Measurements from ENCODE around the gene VPS13D. TPM values are rescaled to one million over a fixed set of nuclear protein-coding genes. Genes with fewer than 3 reads are reported as not detected.
"Not testable (repeated sequence)": the region's sequence is repeated elsewhere in the genome, so short reads cannot be mapped to it uniquely, and the experiment has no call there.

The VPS13D gene
- total RNA-seq, 4 donors from 2014 or later = 42.5 to 103 (median 59.8) TPM

DNA sequence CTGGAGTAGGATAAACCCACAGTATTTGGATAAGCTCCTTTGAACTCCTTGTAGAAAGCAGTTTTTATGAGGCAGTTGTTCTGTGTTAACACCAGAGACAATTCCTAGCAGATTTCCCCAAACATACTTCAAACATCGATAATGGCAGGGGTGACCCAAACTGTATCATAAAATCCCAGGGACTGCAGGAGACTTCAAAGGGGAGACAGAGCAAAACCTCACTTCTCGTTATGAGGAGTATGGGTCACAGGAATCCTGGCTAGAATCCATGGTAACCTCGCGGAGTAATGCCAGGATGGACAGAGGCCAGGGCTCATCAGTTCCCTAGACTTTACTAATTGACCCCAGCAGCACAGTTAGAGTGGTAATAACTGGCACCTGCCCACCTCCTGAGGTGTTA, 240.2 kb downstream of the VPS13D start:
- no peak for TF ChIP-seq POLR2A (IDR thresholded peaks at IDR 0.05)
- TF ChIP-seq, protein P1, sequence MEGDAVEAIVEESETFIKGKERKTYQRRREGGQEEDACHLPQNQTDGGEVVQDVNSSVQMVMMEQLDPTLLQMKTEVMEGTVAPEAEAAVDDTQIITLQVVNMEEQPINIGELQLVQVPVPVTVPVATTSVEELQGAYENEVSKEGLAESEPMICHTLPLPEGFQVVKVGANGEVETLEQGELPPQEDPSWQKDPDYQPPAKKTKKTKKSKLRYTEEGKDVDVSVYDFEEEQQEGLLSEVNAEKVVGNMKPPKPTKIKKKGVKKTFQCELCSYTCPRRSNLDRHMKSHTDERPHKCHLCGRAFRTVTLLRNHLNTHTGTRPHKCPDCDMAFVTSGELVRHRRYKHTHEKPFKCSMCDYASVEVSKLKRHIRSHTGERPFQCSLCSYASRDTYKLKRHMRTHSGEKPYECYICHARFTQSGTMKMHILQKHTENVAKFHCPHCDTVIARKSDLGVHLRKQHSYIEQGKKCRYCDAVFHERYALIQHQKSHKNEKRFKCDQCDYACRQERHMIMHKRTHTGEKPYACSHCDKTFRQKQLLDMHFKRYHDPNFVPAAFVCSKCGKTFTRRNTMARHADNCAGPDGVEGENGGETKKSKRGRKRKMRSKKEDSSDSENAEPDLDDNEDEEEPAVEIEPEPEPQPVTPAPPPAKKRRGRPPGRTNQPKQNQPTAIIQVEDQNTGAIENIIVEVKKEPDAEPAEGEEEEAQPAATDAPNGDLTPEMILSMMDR (IDR thresholded peaks at IDR 0.05) = no peak
- H3K27me3 ChIP-seq = no peaks in the 10 kb centered on the region
- intact Hi-C loops (cut with DNase I) = no loop called here
- peaks cover 0 to 42% (median 0%) of the 10 kb centered on the region in 3 donors for H3K36me3 ChIP-seq
- H3K9me3 ChIP-seq = no peaks in the 10 kb centered on the region
- H3K4me3 ChIP-seq = no peak overlapping the region
- H3K27ac ChIP-seq = peak overlapping the region in 3 of 4 donors; percentile 10 to 24 (median 13)
- DNase-seq = no peak
- H3K4me1 ChIP-seq = peaks cover 21 to 64% (median 27%) of the 10 kb centered on the region in 3 donors
- WGBS, 2 donors = 73 to 87% methylated on average over 4 of the region's 4 CpGs

GRCh38 chr1:12470916-12471315, 241.1 kb downstream of the VPS13D start:
- H3K36me3 ChIP-seq = peaks cover 0 to 33% (median 0%) of the 10 kb centered on the region in 3 donors
- H3K27ac ChIP-seq; H3K9me3 ChIP-seq; intact Hi-C loops (cut with DNase I); H3K27me3 ChIP-seq; DNase-seq; H3K4me3 ChIP-seq: not testable (repeated sequence)
- peaks cover 28 to 65% (median 36%) of the 10 kb centered on the region in 3 donors for H3K4me1 ChIP-seq
- 91 to 96% methylated on average over 2 to 3 of the region's 3 CpGs for WGBS, 2 donors

DNA sequence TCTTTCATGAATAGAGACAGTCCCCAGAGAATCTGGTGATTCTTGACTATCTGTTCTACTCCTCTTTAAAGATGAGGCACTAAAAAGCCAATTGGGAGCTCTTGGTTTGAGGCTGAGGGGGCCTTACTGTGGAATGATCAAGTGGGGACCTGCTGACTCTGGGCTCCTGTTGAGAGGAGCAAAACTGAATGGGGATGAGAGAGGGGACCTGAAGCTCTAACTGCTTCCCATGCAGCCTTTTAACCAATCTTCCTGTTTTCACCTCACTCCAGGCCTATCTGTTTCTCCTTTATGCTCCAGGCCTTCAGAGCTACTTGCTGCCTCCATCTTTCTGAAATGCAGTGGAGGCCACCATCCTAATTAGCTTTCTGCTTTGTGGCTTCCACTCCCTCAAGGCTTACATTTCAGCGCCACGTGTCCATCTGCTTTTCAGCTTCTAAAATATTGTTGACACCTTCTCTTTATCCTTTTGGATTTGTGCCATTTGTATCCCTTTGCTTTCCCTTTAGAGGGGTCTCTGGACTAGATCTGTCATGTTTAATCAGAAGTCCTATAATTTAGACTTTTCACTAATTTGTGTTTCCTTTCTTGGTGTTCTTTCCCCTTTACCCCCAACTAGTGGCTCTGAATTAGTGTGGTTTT, 242.4 kb downstream of the VPS13D start:
- intact Hi-C loops (cut with DNase I) = no loop called here
- TF ChIP-seq, protein P1 (IDR thresholded peaks at IDR 0.05) = no peak
- no peak for TF ChIP-seq POLR2A (IDR thresholded peaks at IDR 0.05)
- peak overlapping the region; percentile 60 to 92 (median 83) for H3K27ac ChIP-seq
- no peak for DNase-seq
- WGBS, 2 donors = 93 to 95% methylated on average over 2 of the region's 2 CpGs
- no peak overlapping the region for H3K4me3 ChIP-seq
- peaks cover 0 to 20% (median 0%) of the 10 kb centered on the region in 3 donors for H3K36me3 ChIP-seq
- no peaks in the 10 kb centered on the region for H3K9me3 ChIP-seq
- H3K4me1 ChIP-seq = peaks cover 35 to 77% (median 46%) of the 10 kb centered on the region in 3 donors
- no peaks in the 10 kb centered on the region for H3K27me3 ChIP-seq

- Histone ChIP-seq H3K9me3 (no peaks in the 10 kb centered on the region), H3K4me3 (no peak overlapping the region), H3K4me1 (peaks cover 42 to 80% (median 53%) of the 10 kb centered on the region in 3 donors), H3K36me3 (peaks cover 0 to 13% (median 0%) of the 10 kb centered on the region in 3 donors), H3K27ac (peak overlapping the region; percentile 75 to 92 (median 89)), H3K27me3 (no peaks in the 10 kb centered on the region)
- peak in 1 of 4 donors; percentile 6 for TF ChIP-seq POLR2A (IDR thresholded peaks at IDR 0.05)
- TF ChIP-seq, protein P1 (IDR thresholded peaks at IDR 0.05) = no peak
- intact Hi-C loops (cut with DNase I) = no loop called here
- DNase-seq = no peak
- 59 to 63% methylated on average over 9 to 12 of the region's 12 CpGs for WGBS, 2 donors
These were observed 243.1 kb downstream of the VPS13D start for GRCh38 chr1:12472798-12473551.

DNA sequence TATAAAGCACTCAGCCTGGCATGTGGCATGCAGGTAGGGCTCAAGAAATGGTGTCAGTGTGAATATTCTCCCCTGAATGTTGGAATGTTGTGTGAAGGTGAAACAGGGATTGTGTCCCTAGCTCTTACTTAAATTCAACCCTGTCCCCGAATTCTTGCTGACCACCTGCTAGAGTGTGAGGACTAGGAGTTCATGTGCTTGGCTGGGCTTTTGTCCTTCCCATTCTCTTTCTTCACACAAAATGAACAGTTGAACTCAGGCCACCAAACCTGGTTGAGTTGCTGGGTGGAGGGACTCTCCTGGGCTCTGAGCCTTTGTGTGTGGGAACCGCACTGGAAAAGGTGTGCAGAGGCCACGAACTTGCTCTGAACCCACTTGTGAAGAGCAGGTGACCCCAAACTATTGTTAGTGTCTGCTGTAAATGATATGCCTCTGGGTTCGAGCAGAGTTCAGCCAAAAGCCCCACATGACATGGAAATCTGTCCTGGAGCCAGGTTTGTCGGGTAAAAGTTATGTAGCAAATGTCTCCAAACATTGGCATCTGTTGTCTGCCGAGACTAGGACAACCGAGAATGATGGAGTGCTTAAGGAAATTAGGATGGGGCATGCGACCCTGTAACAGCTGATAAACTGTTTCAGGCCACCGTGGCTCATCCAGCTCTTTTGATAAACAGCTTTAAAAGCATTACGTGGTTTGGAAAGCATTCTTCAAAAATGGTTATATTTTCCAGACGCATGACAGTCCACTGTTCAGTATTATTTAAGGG, 243.9 kb downstream of the VPS13D start:
- H3K4me1 ChIP-seq = peaks cover 49 to 88% (median 59%) of the 10 kb centered on the region in 3 donors
- no peak for DNase-seq
- H3K27ac ChIP-seq = peak overlapping the region; percentile 75 to 92 (median 89)
- no peaks in the 10 kb centered on the region for H3K27me3 ChIP-seq
- intact Hi-C loops (cut with DNase I) = no loop called here
- H3K9me3 ChIP-seq = no peaks in the 10 kb centered on the region
- H3K4me3 ChIP-seq = no peak overlapping the region
- 70 to 72% methylated on average over 6 to 11 of the region's 11 CpGs for WGBS, 2 donors
- H3K36me3 ChIP-seq = peaks cover 0 to 5% (median 0%) of the 10 kb centered on the region in 3 donors
- TF ChIP-seq, protein P1 (IDR thresholded peaks at IDR 0.05) = no peak
- TF ChIP-seq POLR2A (IDR thresholded peaks at IDR 0.05) = peak in 1 of 4 donors; percentile 4

All from esophagus squamous epithelium (tissue), 5 donors.